GM18951 (cell line): ENCODE data around the gene HS3ST6.

Experiments used
- POLR2A ChIP-seq: IDR thresholded peaks from 4 replicates; pipeline ENCODE4 v1.6.1; 2011; ENCODE audit warnings: mild to moderate bottlenecking; ENCODE audit not compliant: insufficient read length, insufficient read depth; ENCODE audit errors: extremely low read depth
- in situ Hi-C: fragments of 300-500 bp; cut with MboI; formaldehyde crosslinking; loops from one replicate; pipeline ENCODE4 v1.12.0; 2022; ENCODE audit warnings: low sequenced_read_pairs, mixed read lengths, inconsistent platforms; ENCODE audit not compliant: unreplicated experiment

Gene HS3ST6

DNA sequence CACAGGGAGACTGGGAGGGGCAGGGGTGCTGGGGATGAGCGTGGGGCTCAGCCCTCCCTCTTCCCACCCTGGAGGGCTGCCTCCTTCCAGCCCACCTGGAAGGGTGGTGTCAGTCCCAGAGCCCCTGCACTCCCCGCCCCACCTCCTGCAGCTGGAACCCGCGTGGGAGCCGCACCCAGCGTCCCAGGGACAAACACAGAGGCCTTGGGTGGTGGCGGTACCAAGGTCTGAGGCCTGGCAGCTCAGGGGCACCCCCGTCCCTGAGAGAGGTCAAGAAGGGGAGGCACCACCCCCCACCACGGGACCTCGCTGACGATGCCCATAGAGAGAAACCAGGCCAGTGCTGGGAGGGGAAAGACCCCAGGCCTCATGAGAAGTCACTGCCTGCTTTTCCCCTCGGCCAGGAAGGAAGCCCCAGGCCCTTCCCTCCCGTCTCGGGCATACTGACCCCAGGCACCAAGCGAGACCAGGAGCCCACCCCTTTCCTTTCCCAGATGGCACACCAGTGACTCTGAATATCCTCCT, 4.1 kb downstream of the HS3ST6 start:
- TF ChIP-seq POLR2A, result no peak
- in situ Hi-C loops, result no loop called here

GRCh38 chr16:1913327-1914083, 4.7 kb downstream of the HS3ST6 start:
- no peak for TF ChIP-seq POLR2A
- in situ Hi-C loops, result no loop called here

DNA sequence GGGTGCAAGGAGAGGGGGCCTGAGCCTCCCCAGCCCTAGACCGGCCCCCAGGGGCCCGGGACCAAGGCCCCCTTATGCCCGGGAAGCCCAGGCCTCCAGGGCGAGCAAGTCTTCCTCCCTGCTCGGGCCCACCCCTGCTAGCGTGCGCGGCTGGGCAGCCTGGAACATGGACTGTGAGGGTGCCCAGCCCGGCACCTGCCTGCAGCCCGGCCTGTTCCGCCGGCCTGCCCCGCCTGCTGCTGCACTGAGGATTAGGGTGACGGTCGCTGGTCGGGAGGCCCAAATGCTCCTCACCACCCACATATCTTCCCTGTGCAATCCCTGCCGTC, 6.0 kb downstream of the HS3ST6 start:
- TF ChIP-seq POLR2A, result no peak
- in situ Hi-C loops, result no loop called here

- TF ChIP-seq POLR2A, result no peak
- in situ Hi-C loops, result no loop called here
These were observed 6.6 kb downstream of the HS3ST6 start for GRCh38 chr16:1911467-1912214.

DNA sequence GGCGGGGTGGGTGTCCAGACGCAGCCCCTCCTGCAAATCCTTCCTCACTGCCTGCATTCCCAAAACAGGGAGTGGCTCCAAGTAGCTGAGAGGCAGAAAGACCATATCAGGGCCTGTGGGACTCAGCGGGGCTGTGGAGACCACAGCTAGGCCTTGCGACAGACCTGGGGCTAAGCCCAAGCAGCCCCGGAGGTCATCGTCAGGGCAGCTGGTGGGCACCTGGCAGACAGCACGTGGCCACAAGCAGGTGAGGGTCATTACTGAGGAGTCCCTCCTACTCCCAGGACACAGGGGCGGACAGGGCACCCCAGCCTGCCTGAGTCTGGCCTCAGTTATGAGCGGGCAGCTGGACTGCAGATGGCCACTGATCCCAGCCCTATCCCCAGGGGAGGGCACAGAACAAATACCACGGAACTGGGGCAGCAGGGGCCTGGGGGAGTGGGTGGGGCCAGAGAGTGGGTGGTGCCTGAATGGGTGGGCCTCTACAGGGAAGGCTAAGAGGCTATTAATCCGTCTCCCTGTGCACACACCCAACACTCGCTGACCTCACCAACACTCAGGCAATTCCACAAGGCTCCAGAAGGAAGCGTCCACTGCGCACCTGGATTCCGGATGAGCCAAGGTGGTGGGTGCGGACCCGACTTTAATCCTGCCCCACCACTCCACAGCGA, 8.5 kb downstream of the HS3ST6 start:
- in situ Hi-C loops, result no loop called here
- no peak for TF ChIP-seq POLR2A

DNA sequence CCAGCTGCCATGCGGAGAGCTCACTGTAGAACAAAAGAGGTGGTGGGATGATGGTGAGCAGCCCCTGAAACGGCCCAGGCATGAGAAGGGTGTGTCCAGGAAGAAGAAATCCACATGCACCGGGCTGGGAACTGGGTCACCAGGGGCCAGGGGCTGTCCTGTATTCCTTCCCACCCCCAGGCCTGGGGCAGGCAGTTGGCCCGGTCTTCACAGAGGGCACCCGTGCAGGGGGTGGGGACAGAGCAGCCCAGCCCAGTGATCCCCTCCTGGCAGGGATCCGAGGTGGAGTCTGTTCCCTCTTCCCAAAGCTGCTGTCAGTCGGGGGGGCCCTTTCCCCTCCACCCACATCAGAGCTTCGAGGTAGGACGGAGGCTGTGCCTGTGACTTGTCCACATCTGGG, 9.2 kb downstream of the HS3ST6 start:
- TF ChIP-seq POLR2A, result no peak
- in situ Hi-C loops, result no loop called here

DNA sequence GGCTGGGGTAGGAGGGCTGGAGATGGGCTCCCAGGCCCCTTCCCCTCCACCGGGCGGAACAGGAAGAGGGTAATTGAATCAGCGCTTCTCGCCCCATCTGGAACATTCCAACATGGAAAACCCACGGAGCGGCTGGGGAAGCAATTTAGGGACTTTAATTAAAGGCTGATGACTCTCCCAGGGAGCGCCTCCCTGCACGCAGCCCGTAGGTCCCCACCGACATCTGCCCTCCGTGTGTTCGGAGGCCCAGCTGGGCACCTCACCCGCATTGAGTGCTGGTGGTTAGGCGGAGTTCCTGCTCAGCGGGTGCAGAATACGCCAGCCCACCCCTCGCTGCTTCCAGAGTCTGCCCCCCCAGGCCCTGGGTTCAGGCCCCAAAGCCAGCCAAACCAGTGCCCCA, 10.0 kb downstream of the HS3ST6 start:
- no peak for TF ChIP-seq POLR2A
- in situ Hi-C loops, result no loop called here

DNA sequence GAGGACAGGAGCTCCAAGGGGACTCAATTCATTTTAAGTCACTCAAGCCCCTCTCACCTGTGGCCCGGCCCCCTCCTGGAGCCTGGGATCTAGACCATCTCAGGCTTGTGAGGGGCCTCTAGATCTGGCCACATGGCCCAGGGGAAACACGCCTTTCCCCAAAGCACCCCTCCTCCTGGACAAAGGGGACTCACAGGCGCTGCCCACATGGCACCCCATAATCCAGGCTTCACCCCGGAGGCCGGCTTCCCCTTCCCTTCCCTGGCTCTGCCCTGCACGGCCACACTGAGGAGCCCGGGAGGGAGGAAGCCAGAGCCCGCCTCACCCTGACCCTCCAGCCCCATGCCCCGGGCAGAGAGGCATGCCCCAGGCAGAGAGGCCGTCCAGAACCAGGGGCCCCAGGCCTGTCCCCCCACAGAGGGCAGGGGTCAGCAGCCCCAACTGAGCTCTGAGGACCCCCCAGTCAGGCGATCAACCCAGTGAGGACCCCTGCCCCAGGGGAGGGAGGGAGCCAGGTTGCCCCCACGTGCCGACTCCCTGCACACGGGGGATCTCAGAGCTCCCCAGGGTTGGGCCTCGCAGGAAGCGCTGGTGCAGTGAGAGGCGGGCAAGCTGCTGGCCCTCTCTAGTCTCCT, 10.9 kb downstream of the HS3ST6 start:
- no peak for TF ChIP-seq POLR2A
- in situ Hi-C loops, result no loop called here

DNA sequence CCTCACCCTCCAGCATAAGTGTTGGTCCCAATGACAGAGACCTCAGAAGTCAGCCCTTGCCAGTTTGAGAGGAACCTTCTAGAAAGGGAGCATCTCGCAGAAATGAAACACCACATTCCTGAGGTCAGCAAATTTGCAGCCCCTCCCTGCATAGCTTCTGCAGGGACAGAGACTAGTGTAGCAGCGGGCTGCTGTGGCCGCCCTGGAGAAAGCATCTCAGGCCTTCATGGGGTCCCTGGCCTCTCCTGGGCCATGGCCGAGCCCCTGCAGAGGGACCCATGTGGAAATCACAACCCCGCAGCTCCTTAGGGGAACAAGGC, 11.4 kb downstream of the HS3ST6 start:
- no peak for TF ChIP-seq POLR2A
- in situ Hi-C loops, result no loop called here

DNA sequence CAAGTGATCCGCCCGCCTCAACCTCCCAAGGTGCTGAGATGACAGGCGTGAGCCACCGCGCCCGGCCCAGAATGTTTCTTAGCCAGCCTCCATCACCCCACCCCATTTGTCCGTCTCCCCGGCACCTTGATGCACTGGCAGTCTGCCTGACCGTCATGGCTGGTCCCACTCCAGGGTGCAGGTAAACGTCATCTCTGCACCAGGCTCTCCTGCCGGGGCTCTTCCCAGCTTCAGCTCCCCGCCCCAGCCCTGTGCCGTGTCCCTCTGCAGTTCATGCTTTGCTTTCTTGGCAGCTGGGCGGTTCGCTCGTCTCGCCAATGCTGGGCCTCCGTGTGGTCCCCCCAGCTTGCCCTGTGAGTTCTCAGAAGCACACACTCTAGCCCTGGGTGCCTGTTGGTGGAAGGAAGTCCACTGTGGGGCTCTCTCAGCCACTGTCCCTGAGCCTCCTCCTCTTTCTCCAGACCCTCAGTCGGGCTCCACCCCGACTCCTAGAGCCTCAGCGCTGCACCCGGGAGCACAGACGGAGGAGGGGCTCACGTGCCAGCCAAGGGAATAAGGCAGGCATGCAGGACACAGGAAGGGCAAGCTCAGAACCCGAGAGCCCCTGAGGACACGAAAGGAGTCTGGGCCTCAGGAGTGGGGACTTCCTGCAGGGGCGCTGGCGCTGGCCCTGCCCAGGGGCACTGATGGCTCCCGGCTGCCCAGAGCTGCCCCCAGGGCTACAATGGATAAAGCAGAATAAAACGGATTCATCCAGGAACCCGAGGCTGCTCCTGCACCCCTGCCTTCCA, 12.0 kb downstream of the HS3ST6 start:
- in situ Hi-C loops, result no loop called here
- TF ChIP-seq POLR2A, result no peak

GRCh38 chr16:1903845-1904840, 14.1 kb downstream of the HS3ST6 start:
- in situ Hi-C loops, result no loop called here
- TF ChIP-seq POLR2A, result no peak

DNA sequence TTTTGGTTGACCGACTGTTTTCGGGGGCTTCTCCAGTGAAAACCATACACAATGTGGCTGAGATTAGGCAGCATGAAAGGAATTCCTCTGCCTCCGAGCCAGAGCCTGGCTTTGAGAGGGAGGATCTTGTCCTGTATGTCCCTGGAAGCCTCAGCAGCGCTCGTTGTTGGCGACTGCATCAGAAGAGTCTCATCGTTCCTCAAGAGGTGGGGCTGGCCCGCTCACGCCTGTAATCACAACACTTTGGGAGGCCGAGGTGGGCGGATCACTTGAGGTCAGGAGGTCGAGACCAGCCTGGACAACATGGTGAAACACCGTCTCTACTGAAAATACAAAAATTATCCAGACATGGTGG, 15.0 kb downstream of the HS3ST6 start:
- in situ Hi-C loops, result no loop called here
- TF ChIP-seq POLR2A, result no peak
